ENCODE measurements around the gene IL12RB1. TPM values are rescaled to one million over a fixed set of nuclear protein-coding genes. Genes with fewer than 3 reads are reported as not detected.

IL12RB1 gene
- total and polyA plus RNA-seq, 2 of the 13 experiments (the other 11 are each of a cell fraction or from before 2014, with no cell fraction given) = 0.03 to 0.04 TPM

GRCh38 chr19:18029617-18030338 lies 57.0 kb downstream of the IL12RB1 start (continued):
- no peak for TF ChIP-seq ZBTB14 (CRISPR knock-in tag; IDR thresholded peaks at IDR 0.05)
- TF ChIP-seq, protein P1, sequence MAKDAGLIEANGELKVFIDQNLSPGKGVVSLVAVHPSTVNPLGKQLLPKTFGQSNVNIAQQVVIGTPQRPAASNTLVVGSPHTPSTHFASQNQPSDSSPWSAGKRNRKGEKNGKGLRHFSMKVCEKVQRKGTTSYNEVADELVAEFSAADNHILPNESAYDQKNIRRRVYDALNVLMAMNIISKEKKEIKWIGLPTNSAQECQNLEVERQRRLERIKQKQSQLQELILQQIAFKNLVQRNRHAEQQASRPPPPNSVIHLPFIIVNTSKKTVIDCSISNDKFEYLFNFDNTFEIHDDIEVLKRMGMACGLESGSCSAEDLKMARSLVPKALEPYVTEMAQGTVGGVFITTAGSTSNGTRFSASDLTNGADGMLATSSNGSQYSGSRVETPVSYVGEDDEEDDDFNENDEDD (CRISPR knock-in tag; IDR thresholded peaks at IDR 0.05; ENCODE audit: borderline replicate concordance) = no peak
- no peak for TF ChIP-seq ZNF30 (CRISPR knock-in tag; IDR thresholded peaks at IDR 0.05)
- TF ChIP-seq STAT5B (CRISPR knock-in tag; IDR thresholded peaks at IDR 0.05) = no peak
- TF ChIP-seq, protein P2, sequence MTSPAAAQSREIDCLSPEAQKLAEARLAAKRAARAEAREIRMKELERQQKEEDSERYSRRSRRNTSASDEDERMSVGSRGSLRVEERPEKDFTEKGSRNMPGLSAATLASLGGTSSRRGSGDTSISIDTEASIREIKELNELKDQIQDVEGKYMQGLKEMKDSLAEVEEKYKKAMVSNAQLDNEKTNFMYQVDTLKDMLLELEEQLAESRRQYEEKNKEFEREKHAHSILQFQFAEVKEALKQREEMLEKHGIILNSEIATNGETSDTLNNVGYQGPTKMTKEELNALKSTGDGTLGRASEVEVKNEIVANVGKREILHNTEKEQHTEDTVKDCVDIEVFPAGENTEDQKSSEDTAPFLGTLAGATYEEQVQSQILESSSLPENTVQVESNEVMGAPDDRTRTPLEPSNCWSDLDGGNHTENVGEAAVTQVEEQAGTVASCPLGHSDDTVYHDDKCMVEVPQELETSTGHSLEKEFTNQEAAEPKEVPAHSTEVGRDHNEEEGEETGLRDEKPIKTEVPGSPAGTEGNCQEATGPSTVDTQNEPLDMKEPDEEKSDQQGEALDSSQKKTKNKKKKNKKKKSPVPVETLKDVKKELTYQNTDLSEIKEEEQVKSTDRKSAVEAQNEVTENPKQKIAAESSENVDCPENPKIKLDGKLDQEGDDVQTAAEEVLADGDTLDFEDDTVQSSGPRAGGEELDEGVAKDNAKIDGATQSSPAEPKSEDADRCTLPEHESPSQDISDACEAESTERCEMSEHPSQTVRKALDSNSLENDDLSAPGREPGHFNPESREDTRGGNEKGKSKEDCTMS (CRISPR knock-in tag; conservative IDR thresholded peaks at IDR 0.05) = no peak
- no peak for TF ChIP-seq SMAD1 (CRISPR knock-in tag; IDR thresholded peaks at IDR 0.05; ENCODE audit: borderline replicate concordance, low read depth)
- no peak for TF ChIP-seq TCF7L2 (IDR thresholded peaks at IDR 0.05; ENCODE audit: low read depth, low read length)
- TF ChIP-seq SAFB2 (CRISPR knock-in tag; IDR thresholded peaks at IDR 0.05; ENCODE audit: borderline replicate concordance, low read depth) = no peak
- TF ChIP-seq ZNF350 (CRISPR knock-in tag; IDR thresholded peaks at IDR 0.05; ENCODE audit: borderline replicate concordance, low read depth) = peak; percentile 57
- TF ChIP-seq ZNF326 (CRISPR knock-in tag; IDR thresholded peaks at IDR 0.05; ENCODE audit: borderline replicate concordance) = no peak
- no peak for TF ChIP-seq ZNF878 (CRISPR knock-in tag; IDR thresholded peaks at IDR 0.05)
- peak; percentile 96 for TF ChIP-seq HIC2 (CRISPR knock-in tag; IDR thresholded peaks at IDR 0.05; ENCODE audit: low read depth)
- no peak for TF ChIP-seq ZFP36 (IDR thresholded peaks at IDR 0.05; ENCODE audit: borderline replicate concordance, low read depth, low read length, partially characterized antibody)
- peak; percentile 85 for TF ChIP-seq NR2F2 (IDR thresholded peaks at IDR 0.05; ENCODE audit: borderline replicate concordance, low read depth)
- TF ChIP-seq DNMT3B (CRISPR knock-in tag; conservative IDR thresholded peaks at IDR 0.05) = no peak
- 0 out of 2 replicates have a peak, but pooled peaks have one; percentile 14 for TF ChIP-seq ZNF503 (CRISPR knock-in tag; IDR thresholded peaks at IDR 0.05)
- TF ChIP-seq SALL2 (CRISPR knock-in tag; IDR thresholded peaks at IDR 0.05) = no peak
- no peak for TF ChIP-seq TCF12 (IDR thresholded peaks at IDR 0.05)
- no peak for TF ChIP-seq TCF12 (CRISPR knock-in tag; IDR thresholded peaks at IDR 0.05)
- 0 out of 4 replicates have a peak, but pooled peaks of 1 of the 2 experiments have one; percentile 4 for TF ChIP-seq EP300 (IDR thresholded peaks at IDR 0.05; ENCODE audit: low read depth in 2 of 2, low read length in 2 of 2)
- TF ChIP-seq EP300 (CRISPR knock-in tag; IDR thresholded peaks at IDR 0.05; ENCODE audit: borderline replicate concordance) = no peak
